Right ventricle myocardium inferior (tissue), 1 donor: ENCODE measurements around the gene CAPN5. TPM values are rescaled to one million over a fixed set of nuclear protein-coding genes. Genes with fewer than 3 reads are reported as not detected.

ENCODE experiments used
- ATAC-seq: fragments of 200-7000 bp; cut with Tn5 transposase; one replicate; pipeline ENCODE4 v1.9.1; 2020; ENCODE audit warnings: mild to moderate bottlenecking, moderate library complexity
- DNase-seq: peaks from one replicate; pipeline ENCODE4 v3.0.0; 2021; ENCODE audit errors: missing footprints
- intact Hi-C: fragments of 100-400 bp; cut with DNase I; formaldehyde crosslinking; loops from one replicate; pipeline ENCODE4 v1.11.0; 2022
- total RNA-seq: library from RNA; stranded (reverse); fragmentation: NEBNext Ultra II Directional; extraction: Animal tissue kit (Norgen Biotek cat#: 25700); gene quantifications from one replicate; pipeline ENCODE4 v1.2.1, GENCODE V29; 2021
- donor health status: DM: no; HTN: yes; CAD: no; lungs with severe emphysema.

Gene CAPN5
- total RNA-seq, 1 donor from 2014 or later = 3.7 TPM

GRCh38 chr11:77167791-77168190, 101.0 kb downstream of the CAPN5 start:
- DNase-seq (peak; percentile 58), ATAC-seq (no peak)
- intact Hi-C loops = no loop called here

GRCh38 chr11:77170107-77170506, 103.3 kb downstream of the CAPN5 start:
- intact Hi-C loops = no loop called here
- no peak for DNase-seq
- no peak for ATAC-seq

DNA sequence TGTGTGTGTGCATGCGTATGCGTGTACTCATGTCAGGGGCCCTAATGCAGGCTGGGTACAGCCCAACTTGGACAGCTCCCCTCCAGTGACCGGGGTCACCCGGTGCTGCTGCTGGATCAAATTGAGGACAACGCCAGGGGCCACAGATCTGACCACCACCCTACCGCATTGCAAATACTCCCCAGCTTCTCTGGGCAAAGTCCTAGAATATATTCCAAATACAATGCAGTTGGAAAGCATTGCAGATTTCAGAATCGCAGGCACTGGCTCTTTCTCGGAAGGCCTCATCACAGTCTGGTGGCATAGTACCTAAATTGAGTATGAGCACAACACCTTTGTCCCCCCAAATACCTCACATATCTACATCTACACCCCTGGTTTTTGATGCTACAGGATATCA, 104.5 kb downstream of the CAPN5 start:
- ATAC-seq (no peak), DNase-seq (peak; percentile 11)
- intact Hi-C loops = no loop called here

DNA sequence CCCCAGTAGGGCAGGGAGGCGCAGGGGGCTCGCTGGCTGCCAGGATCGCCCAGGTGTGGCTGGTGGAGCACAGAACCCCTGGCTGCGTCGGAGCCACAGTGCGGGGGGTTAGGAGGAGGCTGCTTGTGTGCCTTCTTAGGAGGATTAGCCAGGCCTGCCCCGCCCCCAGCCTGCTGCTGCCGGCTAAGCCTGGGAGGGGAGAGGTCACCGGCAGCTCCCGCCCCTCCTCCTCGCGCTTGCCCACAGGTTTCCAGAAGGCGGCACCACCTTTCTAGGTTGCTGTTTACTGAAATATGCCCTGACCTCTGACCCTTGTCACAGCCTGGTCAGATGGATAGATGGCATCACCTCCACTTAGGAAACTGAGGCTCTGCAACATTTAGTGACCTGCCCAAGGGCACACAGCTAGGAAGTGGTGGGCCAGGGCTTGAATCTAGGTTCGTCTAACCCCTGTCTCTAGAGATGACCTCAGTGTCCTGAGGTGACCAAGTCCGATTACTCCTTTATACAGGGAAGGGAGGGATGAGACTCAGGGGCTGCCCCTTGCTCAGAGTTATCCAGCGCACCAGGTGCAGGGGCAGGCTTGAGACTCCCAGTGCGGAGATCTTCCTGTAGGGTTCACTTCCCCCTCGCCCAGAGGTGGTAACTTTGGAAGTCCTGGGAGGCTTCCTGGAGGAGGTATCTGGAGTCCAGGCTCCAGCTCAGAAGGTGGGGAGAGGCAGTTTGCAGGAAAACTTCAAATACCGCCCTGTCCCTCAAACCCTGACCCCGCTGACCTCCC, 105.3 kb downstream of the CAPN5 start:
- DNase-seq (peak; percentile 52), ATAC-seq (no peak)
- intact Hi-C loops = no loop called here

DNA sequence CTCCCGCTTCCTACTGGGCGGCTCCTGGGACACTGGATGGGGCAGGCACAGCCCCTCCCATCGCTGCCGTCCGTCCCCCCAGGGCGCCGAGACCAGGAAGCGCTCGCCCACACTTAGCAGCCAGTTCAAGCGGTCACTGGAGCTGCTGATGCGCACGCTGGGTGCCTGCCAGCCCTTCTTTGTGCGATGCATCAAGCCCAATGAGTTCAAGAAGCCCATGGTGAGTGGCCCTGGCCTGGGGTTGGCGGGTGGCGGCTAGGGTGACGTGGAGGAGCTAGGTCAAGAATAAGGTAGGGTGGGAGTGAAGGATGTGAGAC, 105.9 kb downstream of the CAPN5 start:
- DNase-seq = peak; percentile 64
- no peak for ATAC-seq

DNA sequence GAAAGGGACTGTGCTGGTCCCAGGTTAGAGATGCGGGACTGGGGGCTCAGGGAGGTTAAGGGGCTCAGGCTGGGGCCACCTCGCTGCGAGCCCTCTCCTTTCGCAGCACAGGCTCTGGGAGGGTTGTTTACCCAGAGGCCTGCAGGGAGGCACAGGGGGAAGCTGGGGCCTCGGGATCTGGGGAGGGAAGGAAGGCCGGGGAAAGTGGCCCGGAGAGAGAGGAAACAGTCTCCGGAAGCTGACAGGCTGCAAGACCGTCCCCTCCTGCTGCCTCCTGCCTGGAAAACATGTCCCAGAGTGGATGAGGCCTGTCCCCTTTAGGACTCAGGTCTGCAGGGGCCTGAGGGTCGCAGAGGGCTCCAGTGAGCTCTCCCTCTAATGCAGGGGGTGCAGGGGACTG, 106.7 kb downstream of the CAPN5 start:
- ATAC-seq = no peak
- peak; percentile 68 for DNase-seq
- intact Hi-C loops = no loop called here

More for the DNA sequence above, 105.9 kb downstream of the CAPN5 start:
- intact Hi-C loops = no loop called here

DNA sequence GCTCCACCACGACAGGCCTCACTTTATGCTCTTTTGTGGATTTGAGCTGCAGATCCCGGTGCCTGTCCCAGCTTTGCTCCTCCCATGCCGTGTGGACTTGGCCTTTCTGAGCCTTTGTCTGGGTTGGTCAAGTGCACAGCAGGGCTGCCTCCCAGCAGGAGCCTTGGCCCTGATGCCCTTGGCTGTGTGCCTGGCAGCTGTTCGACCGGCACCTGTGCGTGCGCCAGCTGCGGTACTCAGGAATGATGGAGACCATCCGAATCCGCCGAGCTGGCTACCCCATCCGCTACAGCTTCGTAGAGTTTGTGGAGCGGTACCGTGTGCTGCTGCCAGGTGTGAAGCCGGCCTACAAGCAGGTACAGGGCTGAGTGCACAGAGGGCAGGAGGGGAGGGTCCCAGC, 107.8 kb downstream of the CAPN5 start:
- ATAC-seq = no peak
- intact Hi-C loops = no loop called here
- peak; percentile 59 for DNase-seq

- peak; percentile 54 for ATAC-seq
- peak; percentile 76 for DNase-seq
- intact Hi-C loops = no loop called here
Observed at GRCh38 chr11:77175021-77175842, 108.5 kb downstream of the CAPN5 start.

Other genes with a start within 250 kb of the CAPN5 start
- 9.9 TPM for gene ACER3, start 206.1 kb upstream of the CAPN5 start, total RNA-seq
- gene B3GNT6, start 32.6 kb upstream of the CAPN5 start, total RNA-seq = not detected
- not detected for gene OMP, start 35.9 kb downstream of the CAPN5 start, total RNA-seq
- 7.0 TPM for gene MYO7A, start 61.3 kb downstream of the CAPN5 start, total RNA-seq
- not detected for gene GDPD4, start 234.7 kb downstream of the CAPN5 start, total RNA-seq